ENCODE data around the gene LTBP1.

LTBP1 gene

DNA sequence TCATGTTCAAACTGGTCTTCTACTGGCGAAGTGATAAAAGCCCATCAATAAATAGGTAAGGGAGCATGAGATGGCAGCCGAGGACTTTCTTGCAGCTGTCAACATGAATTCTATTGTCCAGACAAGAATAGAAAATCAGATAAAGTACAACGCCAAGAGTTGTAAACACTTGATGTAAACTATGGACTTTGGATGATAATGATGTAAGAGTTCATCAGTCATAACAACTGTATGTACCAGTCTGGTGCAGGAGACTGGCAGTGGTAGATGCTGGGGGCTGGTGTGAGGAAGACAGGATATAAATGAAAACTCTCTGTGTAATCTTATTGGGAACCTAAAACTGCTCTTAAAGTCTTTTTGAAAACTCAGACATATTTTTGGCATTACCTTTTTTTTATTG lies 373.8 kb downstream of the LTBP1 start:
- no peak for DNase-seq

DNA sequence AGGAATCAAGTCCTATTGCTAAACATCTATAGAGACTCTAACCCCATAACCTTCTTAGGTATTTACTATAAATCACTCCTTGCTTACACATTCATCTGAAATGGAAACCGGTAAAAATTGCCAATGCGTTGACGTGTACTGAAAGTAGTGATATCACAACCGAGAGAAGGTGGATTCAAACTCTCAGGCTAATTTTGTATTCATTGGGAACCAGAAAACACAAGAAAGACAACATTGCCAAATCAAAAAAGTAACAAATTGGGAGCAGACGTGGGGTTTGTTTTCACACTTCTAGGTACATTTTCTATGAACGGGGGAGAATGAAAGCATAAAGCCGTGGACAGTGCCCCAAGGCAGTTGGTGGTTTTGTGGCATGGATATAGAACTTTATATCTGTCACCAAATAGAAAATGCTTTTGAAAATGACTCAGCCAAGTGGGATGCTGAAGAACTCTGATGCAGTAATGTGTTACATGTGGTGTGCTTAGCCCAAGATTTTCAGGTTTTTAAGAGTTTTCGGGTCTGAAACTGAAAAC lies 374.6 kb downstream of the LTBP1 start:
- no peak for DNase-seq

DNA sequence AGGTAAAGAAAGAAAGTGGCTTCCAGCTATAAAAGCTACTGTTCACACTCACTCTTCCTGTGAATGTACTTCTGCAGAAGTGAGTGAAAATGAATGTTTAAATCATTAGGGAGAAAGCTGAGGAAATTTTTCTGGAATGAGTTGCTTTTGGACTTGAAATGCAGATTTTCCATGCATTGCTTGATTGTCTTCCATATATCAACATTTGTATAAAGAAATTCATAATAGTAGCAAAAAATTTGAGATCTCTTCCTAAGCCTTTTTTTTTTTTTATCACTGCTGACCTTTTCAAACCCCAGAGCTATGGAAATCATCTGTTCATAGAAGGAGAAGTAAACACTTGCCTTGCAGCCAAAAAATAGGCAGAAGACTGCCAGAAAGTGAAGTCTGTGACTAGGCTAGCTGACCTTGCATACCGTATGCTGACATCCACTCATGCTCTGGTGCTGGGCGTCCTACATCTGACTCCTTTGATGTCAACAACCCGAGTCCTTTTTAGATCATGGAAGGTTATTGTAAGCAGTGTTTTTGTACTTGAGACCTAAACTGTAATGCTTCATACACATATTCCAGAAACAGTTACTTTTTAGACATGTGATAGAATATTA lies 375.2 kb downstream of the LTBP1 start:
- no peak for DNase-seq

DNA sequence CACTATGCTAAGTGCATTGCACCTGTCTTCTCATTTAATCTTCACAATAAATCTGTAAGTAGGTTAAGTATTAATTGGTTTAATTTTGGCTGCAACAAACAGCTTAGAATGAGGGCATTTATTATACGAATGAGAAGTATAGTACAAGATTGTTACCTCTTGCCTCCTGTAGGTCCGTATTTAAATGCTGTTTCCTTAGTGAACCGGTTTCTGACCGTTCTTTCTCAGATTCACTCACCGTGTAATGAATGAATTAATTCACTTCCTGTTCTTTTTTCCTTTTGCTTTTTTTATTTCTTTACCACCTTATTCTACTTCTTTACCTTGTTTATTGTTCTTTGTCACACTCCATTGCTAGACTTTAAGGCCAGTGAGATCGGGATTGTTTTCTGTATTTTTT lies 375.9 kb downstream of the LTBP1 start:
- DNase-seq, result no peak

DNA sequence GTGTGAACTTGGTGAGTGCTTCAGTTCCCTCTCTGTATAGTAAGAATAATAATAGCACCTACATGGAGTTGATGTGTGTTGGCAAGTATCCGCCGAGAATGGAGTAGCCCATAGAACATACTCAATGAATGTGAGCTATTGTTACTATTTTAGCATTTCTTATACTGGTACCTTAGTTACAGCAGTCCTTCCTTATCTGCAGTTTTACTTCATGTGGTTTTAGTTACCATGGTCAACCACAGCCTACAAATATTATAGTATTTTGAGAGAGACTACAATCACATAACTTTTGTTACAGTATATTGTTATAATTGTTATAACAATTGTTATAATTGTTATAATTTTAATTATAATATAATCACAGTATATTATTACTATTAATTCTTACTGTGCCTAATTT lies 377.2 kb downstream of the LTBP1 start:
- no peak for DNase-seq

DNA sequence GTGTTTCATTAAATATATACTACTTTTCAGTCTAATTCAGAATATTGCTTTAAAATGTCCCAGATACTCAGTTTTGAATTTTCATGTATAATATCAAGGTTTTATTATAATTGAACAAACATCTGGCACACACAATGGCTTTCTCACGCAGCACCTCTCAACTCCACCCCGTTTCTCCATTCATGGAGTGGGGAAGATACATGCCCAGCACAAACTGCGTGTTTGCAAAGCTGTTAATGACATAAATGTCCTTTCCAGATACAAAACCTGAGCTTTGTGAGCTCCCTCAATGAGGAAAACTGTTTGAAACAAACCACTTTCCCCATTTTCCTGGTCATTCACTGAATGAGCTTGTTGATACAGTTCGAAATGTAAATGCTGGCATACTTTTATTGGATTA lies 379.3 kb downstream of the LTBP1 start:
- DNase-seq, result no peak

DNA sequence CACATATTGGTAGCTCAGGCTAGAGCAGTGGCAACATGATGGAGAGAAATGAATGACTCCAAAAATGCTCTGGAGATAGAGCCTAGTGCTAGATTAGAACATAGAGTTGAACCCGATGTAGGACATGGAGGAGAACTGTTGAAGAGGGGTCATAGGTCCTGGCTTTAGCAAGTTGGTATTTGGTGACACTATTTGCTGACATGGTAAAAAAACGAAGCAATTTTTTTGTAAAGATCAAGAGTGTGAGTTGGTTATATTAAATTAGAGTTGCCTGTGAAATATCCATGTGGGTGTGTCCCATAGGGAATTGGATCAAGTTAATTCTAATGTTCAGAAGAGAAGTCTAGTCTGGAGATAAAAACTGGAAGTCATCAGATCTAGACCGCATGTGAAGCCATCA lies 386.7 kb downstream of the LTBP1 start:
- DNase-seq, result no peak

DNA sequence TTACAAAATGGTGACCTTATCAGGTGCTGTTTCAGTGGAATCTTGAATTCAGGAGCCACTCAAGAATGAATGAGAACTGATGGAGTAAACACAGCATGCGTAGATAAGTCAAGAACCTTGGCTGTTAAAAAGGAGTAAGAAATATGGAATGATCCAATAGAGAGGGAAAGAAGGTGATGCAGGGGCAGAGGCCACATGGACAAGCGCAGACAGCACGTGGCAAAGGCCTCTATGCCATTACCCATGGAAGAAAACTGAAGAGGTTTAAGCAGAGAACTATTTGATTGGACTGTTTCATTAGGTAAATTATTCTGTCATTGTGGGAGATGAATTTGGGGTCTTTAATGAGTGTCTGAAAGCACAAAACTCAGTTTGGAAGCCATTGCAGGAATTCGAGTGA lies 387.3 kb downstream of the LTBP1 start:
- DNase-seq, result no peak

DNA sequence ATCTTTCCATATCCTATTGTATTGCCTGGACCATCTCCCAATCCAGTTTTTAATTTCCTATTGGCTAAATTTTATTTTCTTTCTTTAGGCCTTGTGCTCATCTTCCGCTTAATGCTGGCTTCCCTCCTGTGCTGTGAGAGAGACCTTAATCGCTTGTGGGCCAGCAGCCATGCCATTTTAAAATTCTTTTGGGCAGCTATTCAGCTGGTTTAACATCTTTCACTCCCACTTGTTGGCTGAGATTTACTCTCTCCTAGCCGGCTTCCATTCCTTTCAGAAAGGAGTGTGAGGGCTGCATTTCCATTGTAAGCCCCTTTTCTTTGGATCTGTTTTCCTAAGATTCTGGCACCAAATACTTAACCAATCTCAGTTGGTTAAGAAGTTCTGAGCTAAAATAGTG lies 388.8 kb downstream of the LTBP1 start:
- no peak for DNase-seq

DNA sequence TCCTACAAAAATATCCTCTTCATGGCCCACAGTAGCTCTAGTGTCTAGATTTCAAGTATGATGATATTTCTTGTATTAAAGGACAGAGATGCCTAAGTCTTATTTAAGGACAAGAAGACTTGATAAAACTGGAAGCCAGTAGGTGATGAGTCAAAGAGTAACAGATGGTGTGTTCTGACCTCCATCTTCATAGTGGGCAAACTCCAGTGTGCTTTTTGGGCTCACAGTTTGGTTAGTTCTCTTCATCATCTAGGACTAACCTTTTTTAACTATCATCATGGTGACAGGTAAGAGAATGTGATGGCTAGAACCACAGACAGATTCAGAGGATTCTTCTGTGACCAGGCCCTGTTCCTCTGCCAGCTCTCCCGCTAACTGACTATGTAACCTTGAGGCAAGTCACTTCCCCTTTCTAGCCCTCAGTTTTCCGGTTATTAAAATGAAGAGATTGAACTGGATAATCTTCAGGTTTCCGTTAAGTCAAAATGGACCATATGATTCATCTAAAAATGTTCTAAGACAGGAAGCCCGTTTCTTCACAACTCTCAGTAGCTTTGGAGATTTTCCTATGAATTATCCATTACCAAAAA lies 389.4 kb downstream of the LTBP1 start:
- DNase-seq, result no peak

DNA sequence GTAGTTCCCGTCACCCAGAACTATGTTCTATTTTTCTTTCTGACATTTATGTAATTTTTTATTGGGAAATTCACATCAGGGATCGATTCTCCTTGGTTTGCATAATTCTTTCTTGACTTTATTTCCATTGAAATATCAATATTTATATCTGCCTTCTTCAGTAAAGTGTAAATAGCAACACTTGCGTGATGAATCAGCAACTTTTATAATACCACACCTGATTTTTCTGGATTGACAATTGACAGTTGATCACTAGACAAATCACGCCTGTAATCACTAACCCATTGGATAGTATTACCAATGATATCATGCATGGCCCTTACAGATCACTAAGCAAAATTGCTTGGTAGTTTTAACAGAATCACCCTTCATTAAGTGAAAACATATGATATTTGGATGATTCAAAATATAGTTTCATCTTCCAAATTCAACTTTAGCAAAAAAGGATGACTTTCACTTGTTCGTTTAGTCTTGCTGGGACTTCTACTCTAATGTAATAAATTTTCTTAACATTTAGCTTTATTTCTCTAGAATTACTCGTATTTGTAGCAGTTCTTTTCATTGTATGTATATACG lies 390.7 kb downstream of the LTBP1 start:
- no peak for DNase-seq

DNA sequence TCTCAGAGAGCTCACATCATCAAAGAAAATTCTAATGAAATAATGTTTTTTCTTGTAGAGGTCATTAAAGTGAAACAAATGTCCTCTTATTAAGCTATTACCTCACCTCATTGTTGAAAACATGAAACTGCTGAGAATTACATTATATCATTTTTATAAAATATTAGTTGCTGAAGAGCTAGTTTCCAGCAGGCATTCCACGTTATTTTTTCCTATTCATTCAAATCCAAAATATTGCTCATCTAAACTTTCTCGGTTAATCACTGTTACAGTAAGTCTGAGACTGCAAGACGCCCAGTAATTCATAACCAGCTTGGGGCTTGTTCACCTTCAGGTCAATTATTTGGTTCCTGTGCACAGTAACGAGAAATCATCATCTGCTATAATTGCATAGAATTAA lies 391.2 kb downstream of the LTBP1 start:
- no peak for DNase-seq

DNA sequence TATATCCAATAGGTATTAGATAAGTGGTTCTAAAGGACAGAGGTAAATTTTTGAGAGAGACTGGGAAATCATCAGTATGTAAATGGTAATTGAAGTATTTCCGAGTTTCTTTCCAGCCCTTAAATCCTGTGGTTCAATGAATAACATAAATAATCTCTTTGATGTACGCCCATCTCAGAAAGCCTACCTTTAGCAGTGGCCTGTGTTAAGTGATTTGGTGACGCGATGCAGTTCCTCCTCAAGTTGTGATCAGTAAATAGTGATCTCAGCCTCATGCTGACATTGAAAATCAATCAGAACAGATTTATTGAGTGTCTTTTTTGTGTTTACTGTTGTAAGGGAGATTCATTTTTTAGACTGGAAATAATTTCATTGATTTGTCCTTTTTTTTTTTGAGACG lies 392.5 kb downstream of the LTBP1 start:
- DNase-seq, result no peak

DNA sequence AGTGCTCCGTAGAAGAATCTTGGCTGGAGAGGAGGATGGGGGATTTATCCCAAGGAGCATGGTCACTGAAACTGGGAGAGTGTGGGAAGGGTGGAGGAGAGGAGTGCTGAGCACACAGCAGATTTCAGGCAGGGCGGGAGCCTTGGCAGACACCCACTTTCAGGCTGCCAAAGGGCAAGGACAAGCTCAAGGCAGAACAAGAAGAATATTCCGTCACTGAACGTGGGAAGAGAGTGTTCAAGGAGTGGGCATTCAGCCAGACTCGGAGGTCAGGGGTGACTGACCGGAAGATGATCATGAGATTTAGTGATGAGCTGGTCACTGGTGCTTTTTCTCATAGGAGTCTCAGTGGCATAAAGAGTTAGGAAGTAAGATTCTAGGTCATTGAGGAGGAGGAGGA lies 393.5 kb downstream of the LTBP1 start:
- no peak for DNase-seq

DNA sequence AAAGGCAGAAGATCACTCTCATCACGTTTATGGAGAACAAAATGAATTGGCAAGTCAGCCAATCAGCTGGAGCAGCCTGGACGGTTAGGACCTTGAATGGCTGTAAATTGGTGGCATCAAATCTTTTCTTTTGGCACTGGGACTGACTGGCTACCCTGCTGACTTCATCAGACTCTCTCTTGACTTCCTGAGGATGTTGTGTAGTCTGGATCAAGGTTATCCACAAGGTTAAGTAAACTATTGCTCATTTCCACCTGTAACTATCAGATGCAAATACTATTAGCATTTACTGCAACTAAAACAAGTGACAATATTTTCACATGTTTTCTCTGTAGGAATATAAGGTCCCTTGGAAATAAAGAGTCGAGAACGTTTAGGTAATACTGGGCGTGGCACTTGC lies 395.4 kb downstream of the LTBP1 start:
- DNase-seq, result no peak

DNA sequence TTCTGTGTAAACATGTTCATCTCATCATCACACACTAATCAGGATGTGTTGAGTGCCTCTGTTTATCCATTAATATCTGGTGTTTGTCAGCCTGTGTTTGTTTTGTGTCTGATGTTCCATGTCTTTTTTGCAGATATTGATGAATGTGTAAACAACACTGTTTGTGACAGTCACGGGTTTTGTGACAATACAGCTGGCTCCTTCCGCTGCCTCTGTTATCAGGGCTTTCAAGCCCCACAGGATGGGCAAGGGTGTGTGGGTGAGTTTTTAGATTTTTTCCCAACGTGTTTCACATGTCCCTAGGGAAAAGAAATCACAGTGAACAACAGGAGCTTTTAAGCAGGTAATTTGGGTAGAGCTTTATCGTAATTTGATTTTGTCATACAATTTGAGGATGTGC lies 396.0 kb downstream of the LTBP1 start:
- no peak for DNase-seq

DNA sequence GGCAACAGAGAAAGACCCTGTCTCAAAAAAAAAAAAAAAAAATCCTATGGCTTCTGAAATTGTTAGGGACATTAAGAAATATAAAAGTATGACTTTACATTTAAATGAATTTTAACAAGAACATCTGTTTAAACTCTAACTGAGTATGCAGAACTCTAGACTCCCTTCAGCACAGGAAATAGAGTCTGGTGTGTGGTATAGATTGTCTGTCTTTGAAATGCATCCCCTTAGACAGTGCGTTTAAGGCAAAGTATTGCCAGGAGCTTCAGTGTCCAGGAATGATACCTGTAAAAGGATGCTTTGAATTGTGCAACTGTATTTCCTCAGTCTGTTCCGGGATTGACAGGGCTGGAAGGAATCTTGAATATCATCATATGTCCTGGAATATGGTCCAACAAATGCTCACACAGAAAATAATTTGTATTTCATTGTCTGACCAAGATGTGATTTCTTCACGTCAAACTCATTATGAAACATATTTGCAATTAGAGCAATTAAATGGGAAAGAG lies 396.7 kb downstream of the LTBP1 start:
- DNase-seq, result no peak

DNA sequence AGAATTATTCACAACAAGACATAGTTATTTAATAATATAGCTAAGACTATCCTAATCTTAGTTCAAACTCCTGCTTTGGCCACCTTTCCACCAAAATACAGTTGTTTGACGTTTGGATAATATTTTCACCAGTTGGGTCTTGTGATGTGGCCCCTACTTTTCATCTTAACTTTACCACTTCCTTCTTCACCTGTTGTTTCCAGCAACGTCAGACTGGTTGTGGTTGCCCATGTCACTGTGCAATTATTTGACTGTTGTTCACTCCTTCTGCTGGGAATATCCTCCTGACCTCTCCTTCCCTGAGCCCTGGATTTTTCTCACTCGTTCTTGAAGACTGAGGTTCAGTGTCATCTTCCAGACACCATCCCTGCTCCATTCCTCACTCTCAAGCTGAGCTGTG lies 397.5 kb downstream of the LTBP1 start:
- DNase-seq, result no peak

DNA sequence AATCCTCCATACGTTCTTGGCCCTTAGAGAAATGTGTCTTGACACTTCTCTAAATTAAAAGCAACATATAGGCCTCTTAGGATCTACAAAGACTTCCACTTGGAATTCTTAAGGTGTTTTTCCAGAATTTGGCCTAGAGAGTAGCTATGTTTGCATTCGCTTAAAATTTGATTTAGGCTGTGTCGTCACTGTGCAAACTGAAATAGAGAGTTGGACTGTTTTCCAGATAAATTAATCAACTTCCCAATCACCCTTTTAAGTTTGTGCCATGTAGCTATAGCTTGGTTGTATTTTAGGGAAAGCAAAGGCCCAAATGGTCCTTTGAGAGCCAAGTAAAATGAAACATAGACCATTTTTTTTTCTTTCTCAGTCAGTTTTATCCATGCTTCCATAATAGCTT lies 401.1 kb downstream of the LTBP1 start:
- no peak for DNase-seq

DNA sequence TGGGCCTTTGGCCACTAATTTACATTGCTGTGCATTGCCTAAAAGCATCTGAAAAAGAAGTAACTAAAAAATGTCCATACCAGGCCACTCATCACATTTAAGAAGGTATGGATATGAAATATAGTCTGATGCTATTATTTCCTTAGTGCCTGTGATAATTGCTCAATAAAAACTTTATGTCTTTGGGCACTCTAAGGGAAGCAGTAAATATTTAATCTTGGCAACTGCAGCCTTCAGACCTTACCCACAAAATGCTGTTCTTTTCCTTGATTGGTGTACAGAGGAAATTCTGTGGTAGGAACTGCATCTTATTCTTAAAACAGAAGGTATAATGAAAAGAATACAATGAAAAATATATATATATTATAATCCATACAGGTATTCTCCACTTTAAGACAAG lies 403.9 kb downstream of the LTBP1 start:
- no peak for DNase-seq

DNA sequence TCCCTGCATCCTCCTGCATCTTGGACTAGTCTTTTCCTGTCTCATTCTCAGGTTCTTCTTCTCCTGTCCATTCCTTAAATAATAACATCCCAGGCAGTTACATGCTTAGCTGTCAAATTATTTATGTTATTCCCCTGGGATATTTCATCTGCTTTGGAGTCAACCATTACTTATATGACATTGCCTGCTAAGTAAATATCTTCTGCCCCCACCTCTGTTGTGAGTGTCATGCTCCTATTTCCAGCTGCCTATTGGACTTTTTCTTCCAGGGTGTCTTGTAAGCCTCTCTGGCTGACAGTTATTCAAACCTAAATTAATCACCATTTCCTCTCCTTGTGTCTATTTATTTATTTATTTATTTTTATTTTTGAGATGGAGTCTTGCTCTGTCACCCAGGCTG lies 405.0 kb downstream of the LTBP1 start:
- DNase-seq, result no peak

DNA sequence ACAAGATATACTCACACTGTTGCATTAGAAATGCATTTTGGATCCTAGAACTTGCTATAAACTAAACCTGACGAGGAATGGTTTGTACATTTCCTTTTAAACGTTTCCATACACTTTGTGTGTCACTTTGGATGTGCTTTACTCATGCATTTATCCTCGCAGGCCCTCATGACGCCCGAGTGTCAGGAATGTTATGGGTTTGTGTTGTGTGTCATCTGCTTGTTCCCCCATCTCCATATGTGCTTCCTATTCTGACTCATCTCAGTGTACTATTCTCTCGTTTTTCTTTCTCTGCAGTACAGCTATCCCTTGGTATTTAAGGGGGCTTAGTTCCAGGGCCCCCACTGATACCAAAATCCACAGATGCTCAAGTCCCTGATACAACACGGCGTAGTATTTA lies 408.2 kb downstream of the LTBP1 start:
- DNase-seq, result no peak

DNA sequence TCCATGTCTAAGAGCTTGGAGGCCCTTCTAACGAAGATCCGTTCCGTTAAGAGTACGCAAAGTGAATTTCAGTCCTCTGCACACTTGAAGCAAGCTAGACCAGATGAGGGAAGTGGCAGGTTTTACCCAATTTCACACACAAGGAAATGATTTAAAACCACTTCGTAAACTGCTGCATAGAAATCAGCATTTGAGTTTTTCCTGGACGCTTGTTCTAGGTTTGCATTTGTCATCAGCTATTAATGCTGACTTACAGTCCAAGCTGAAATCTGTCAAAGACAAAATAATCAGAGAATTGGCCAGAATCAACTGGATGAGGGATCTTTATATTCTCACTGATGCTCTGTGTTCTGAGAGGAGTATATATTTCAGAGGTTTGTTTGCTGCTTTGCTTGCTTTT lies 412.1 kb downstream of the LTBP1 start:
- no peak for DNase-seq

Data from NCI-H774 (cell line).